IMR-90 (cell line): ENCODE measurements around the gene PDZD2. TPM values are rescaled to one million over a fixed set of nuclear protein-coding genes. Genes with fewer than 3 reads are reported as not detected.

Experiments
- ATAC-seq: fragments of 200-7000 bp; cut with Tn5 transposase; 2 replicates; pipeline ENCODE4 v1.9.1; 2020; ENCODE audit warnings: low read depth, mild to moderate bottlenecking, moderate library complexity
- BruUV-seq: library from RNA; stranded (reverse); fragments of 400-500 nt; replicated peaks from 2 replicates; lab custom pipeline; 2021; lab: Mats Ljungman, UMichigan
- CTCF ChIA-PET: fragments of 300-600 bp; formaldehyde crosslinking; extraction: SDS; loops from one replicate; lab custom pipeline; 2021; ENCODE audit warnings: antibody characterized with exemption; lab: Yijun Ruan, JAX
- POLR2A ChIA-PET: fragments of 300-600 bp; sonication (Branson Sonifier 250); formaldehyde crosslinking; loops from one replicate; lab custom pipeline; 2022; ENCODE audit warnings: antibody characterized with exemption; ENCODE audit not compliant: unreplicated experiment; lab: Charles Lee
- DNase-seq: peaks from one replicate; pipeline ENCODE4 v3.0.0; 2013
- H2AFZ ChIP-seq: replicated peaks from 2 replicates; pipeline ENCODE3; 2013; ENCODE audit warnings: low read length, mild to moderate bottlenecking; ENCODE audit not compliant: poor library complexity
- H2AK5ac ChIP-seq: 2 replicates; pipeline ENCODE4 v1.6.1; 2013; ENCODE audit warnings: low read depth, low read length, inconsistent platforms
- H2AK9ac ChIP-seq: replicated peaks from 2 replicates; pipeline ENCODE3; 2013; ENCODE audit warnings: mild to moderate bottlenecking, low read depth, low read length, moderate library complexity; ENCODE audit not compliant: poor library complexity
- H2BK120ac ChIP-seq: 2 replicates; pipeline ENCODE4 v1.6.1; 2013; ENCODE audit warnings: low read depth, low read length, inconsistent platforms
- H2BK15ac ChIP-seq: 3 replicates; pipeline ENCODE4 v1.6.1; 2013; ENCODE audit warnings: low read depth, low read length, inconsistent platforms
- H2BK20ac ChIP-seq: 2 replicates; pipeline ENCODE4 v1.6.1; 2013; ENCODE audit warnings: low read depth, mild to moderate bottlenecking, inconsistent platforms, low read length, moderate library complexity
- H2BK5ac ChIP-seq: 2 replicates; pipeline ENCODE4 v1.6.1; 2013; ENCODE audit warnings: mild to moderate bottlenecking, low read depth, low read length, inconsistent platforms; ENCODE audit not compliant: poor library complexity, severe bottlenecking
- H3K14ac ChIP-seq: replicated peaks from 2 replicates; pipeline ENCODE4 v1.6.1; 2013; ENCODE audit warnings: low read depth, low read length, inconsistent platforms
- H3K18ac ChIP-seq: 2 replicates; pipeline ENCODE4 v1.6.1; 2013; ENCODE audit warnings: low read depth, low read length, control low read depth
- H3K23ac ChIP-seq: 2 replicates; pipeline ENCODE4 v1.6.1; 2013; ENCODE audit warnings: low read depth, low read length, inconsistent platforms
- H3K27ac ChIP-seq: 2 replicates; pipeline ENCODE4 v1.5.1; 2013; ENCODE audit warnings: mild to moderate bottlenecking, control low read depth, low read length; ENCODE audit not compliant: insufficient read depth
- H3K27me3 ChIP-seq: 2 replicates; pipeline ENCODE4 v1.6.1; 2013; ENCODE audit warnings: low read length; ENCODE audit not compliant: control insufficient read depth, insufficient read depth
- H3K36me3 ChIP-seq: 2 replicates; pipeline ENCODE4 v1.6.1; 2013; ENCODE audit warnings: low read length, mixed read lengths; ENCODE audit not compliant: control insufficient read depth, insufficient read depth
- H3K4ac ChIP-seq: 2 replicates; pipeline ENCODE4 v1.6.1; 2013; ENCODE audit warnings: low read depth, low read length, inconsistent platforms
- H3K4me1 ChIP-seq: 2 replicates; pipeline ENCODE4 v1.6.1; 2013; ENCODE audit warnings: low read length, mixed read lengths; ENCODE audit not compliant: control insufficient read depth, insufficient read depth
- H3K4me2 ChIP-seq: 2 replicates; pipeline ENCODE4 v1.6.1; 2013; ENCODE audit warnings: low read depth, mild to moderate bottlenecking, control low read depth, low read length, moderate library complexity
- H3K4me3 ChIP-seq: 2 replicates; pipeline ENCODE4 v1.5.1; 2013; ENCODE audit warnings: low read depth, mild to moderate bottlenecking, control low read depth, low read length, moderate library complexity; ENCODE audit not compliant: insufficient read depth
- H3K56ac ChIP-seq: 2 replicates; pipeline ENCODE4 v1.6.1; 2013; ENCODE audit warnings: low read length, inconsistent platforms; ENCODE audit not compliant: insufficient read depth; ENCODE audit errors: extremely low read depth
- H3K79me1 ChIP-seq, 2 experiments: 2 replicates each; pipeline ENCODE4 v1.6.1; 2013; ENCODE audit warnings: low read length in 2 of 2, inconsistent platforms in 1 of 2, low read depth in 1 of 2
- H3K9ac ChIP-seq: 2 replicates; pipeline ENCODE4 v1.6.1; 2013; ENCODE audit warnings: low read depth, low read length, control low read depth
- H3K9me1 ChIP-seq: 2 replicates; pipeline ENCODE4 v1.6.1; 2013; ENCODE audit warnings: low read length, inconsistent platforms; ENCODE audit not compliant: insufficient read depth
- H3K9me3 ChIP-seq: 2 replicates; pipeline ENCODE4 v1.6.1; 2013; ENCODE audit warnings: low read length; ENCODE audit not compliant: control insufficient read depth, insufficient read depth
- H4K20me1 ChIP-seq: 2 replicates; pipeline ENCODE4 v1.6.1; 2013; ENCODE audit warnings: low read length, inconsistent platforms; ENCODE audit not compliant: insufficient read depth
- H4K5ac ChIP-seq: 2 replicates; pipeline ENCODE4 v1.6.1; 2013; ENCODE audit warnings: mild to moderate bottlenecking, low read depth, low read length, control low read depth
- H4K8ac ChIP-seq, 2 experiments: 2 replicates each; pipeline ENCODE4 v1.6.1; 2013; ENCODE audit warnings: low read depth in 2 of 2, low read length in 2 of 2, control low read depth in 1 of 2, inconsistent platforms in 1 of 2
- H4K91ac ChIP-seq: 2 replicates; pipeline ENCODE4 v1.6.1; 2013; ENCODE audit warnings: low read depth, low read length, inconsistent platforms; ENCODE audit not compliant: insufficient read depth
- BHLHE40 ChIP-seq: fragments of 150-350 bp; IDR thresholded peaks from 2 replicates; pipeline ENCODE4 v1.6.1; 2016; ENCODE audit warnings: mild to moderate bottlenecking, low read depth, low read length
- CEBPB ChIP-seq: IDR thresholded peaks from 2 replicates; pipeline ENCODE4 v1.6.1; 2012; ENCODE audit warnings: low read depth, low read length, improper control_type of control experiment
- CHD1 ChIP-seq: IDR thresholded peaks from 2 replicates; pipeline ENCODE4 v1.6.1; 2012; ENCODE audit warnings: low read depth, low read length, improper control_type of control experiment
- CTCF ChIP-seq: conservative IDR thresholded peaks from 2 replicates; pipeline ENCODE4 v1.5.1; 2012; ENCODE audit warnings: mild to moderate bottlenecking, low read depth, low read length, improper control_type of control experiment
- FOS ChIP-seq: fragments of 150-350 bp; IDR thresholded peaks from 2 replicates; pipeline ENCODE4 v1.6.1; 2016; ENCODE audit warnings: low read depth, low read length
- MAFK ChIP-seq: IDR thresholded peaks from 2 replicates; pipeline ENCODE4 v1.6.1; 2012; ENCODE audit warnings: low read depth, low read length, improper control_type of control experiment
- MAZ ChIP-seq: IDR thresholded peaks from 2 replicates; pipeline ENCODE4 v1.6.1; 2012; ENCODE audit warnings: low read depth, mild to moderate bottlenecking, low read length, improper control_type of control experiment, moderate library complexity, borderline replicate concordance
- MXI1 ChIP-seq: IDR thresholded peaks from 2 replicates; pipeline ENCODE4 v1.6.1; 2012; ENCODE audit warnings: low read depth, mild to moderate bottlenecking, low read length, moderate library complexity, borderline replicate concordance
- NFE2L2 ChIP-seq: fragments of 150-350 bp; IDR thresholded peaks from 2 replicates; pipeline ENCODE4 v1.6.1; 2016; ENCODE audit warnings: low read depth, mild to moderate bottlenecking, low read length
- POLR2A ChIP-seq: IDR thresholded peaks from 2 replicates; pipeline ENCODE4 v1.6.1; 2012; ENCODE audit warnings: mild to moderate bottlenecking, low read depth, low read length
- RAD21 ChIP-seq: IDR thresholded peaks from 2 replicates; pipeline ENCODE4 v1.6.1; 2012; ENCODE audit warnings: low read length, improper control_type of control experiment
- RCOR1 ChIP-seq: IDR thresholded peaks from 2 replicates; pipeline ENCODE4 v1.6.1; 2012; ENCODE audit warnings: mild to moderate bottlenecking, low read length, improper control_type of control experiment; ENCODE audit not compliant: insufficient replicate concordance
- RFX5 ChIP-seq: IDR thresholded peaks from 2 replicates; pipeline ENCODE4 v1.8.0; 2012; ENCODE audit warnings: low read depth, mild to moderate bottlenecking, low read length, moderate library complexity
- SMC3 ChIP-seq: fragments of 150-350 bp; IDR thresholded peaks from 2 replicates; pipeline ENCODE4 v1.6.1; 2016; ENCODE audit warnings: low read depth, mild to moderate bottlenecking, antibody characterized with exemption, low read length, moderate library complexity
- WGBS, 2 experiments: methylation state at CpG; one replicate each; pipeline versions ENCODE4 v1.1.5 to v1.1.7; 2013; ENCODE audit warnings: missing lambda C conversion rate in 2 of 2; ENCODE audit not compliant: insufficient read length in 1 of 2; ENCODE audit errors: extremely low coverage in 2 of 2; 5-methylcytosine and 5-hydroxymethylcytosine counted together
- dilution Hi-C: fragments of 300-500 bp; cut with HindIII; formaldehyde crosslinking; loops from one replicate; pipeline ENCODE4 v1.14.3; 2018; ENCODE audit warnings: low sequenced_read_pairs; ENCODE audit not compliant: unreplicated experiment
- in situ Hi-C: fragments of 300-500 bp; cut with MboI; formaldehyde crosslinking; loops from 3 replicates; pipeline ENCODE4 v1.14.3; 2019; ENCODE audit warnings: low sequenced_read_pairs, inconsistent platforms, mixed read lengths
- intact Hi-C: fragments of 100-400 bp; cut with micrococcal nuclease; formaldehyde crosslinking; loops from 2 replicates; pipeline ENCODE4 v1.10.0; 2022
- polyA plus RNA-seq, 3 experiments: library from polyadenylated mRNA; depleted of rRNA; stranded (reverse); fragments of >200 nt; gene quantifications; 2 replicates each; pipeline ENCODE4 v1.2.3, GENCODE V29; 2012; ENCODE audit warnings: low replicate concordance in 1 of 3
- total RNA-seq: library from RNA; depleted of rRNA; stranded (reverse); fragments of >200 nt; gene quantifications from 2 replicates; pipeline ENCODE4 v1.2.3, GENCODE V29; 2012
- TF ChIP-seq, protein P1 (sequence below): fragments of 150-350 bp; IDR thresholded peaks from 2 replicates; pipeline ENCODE4 v1.6.1; 2016; ENCODE audit warnings: low read depth, mild to moderate bottlenecking, low read length, moderate library complexity, borderline replicate concordance
- TF ChIP-seq, protein P2 (sequence below): fragments of 150-350 bp; IDR thresholded peaks from 2 replicates; pipeline ENCODE4 v1.6.1; 2017; ENCODE audit warnings: mild to moderate bottlenecking, antibody characterized with exemption, low read length, low read depth

Gene PDZD2
- total and polyA plus RNA-seq, 2 of the 4 experiments (the other 2 are of a cell fraction), result under 0.01 to 0.02 TPM

GRCh38 chr5:31770998-31771397 is 132.1 kb downstream of the PDZD2 start:
- CTCF ChIA-PET, result no interaction called here
- H4K20me1 ChIP-seq, result no peaks in the 10 kb centered on the region
- H3K27me3 ChIP-seq, result peaks cover 16% of the 10 kb centered on the region
- H4K91ac ChIP-seq, result no peak overlapping the region
- ATAC-seq (no peak), DNase-seq (no peak)
- no peak overlapping the region for H3K4me3 ChIP-seq
- intact Hi-C loops (no loop called here), in situ Hi-C loops (no loop called here), dilution Hi-C loops (no loop called here)
- no peak overlapping the region for H2BK120ac ChIP-seq
- no peak overlapping the region for H2AK9ac ChIP-seq
- no peak overlapping the region for H2BK20ac ChIP-seq
- H3K9me3 ChIP-seq, result no peaks in the 10 kb centered on the region
- H3K23ac ChIP-seq, result no peak overlapping the region
- H3K9me1 ChIP-seq, result no peaks in the 10 kb centered on the region
- H3K18ac ChIP-seq, result no peak overlapping the region
- H3K4me2 ChIP-seq, result no peak overlapping the region
- H2BK5ac ChIP-seq, result no peak overlapping the region
- H3K56ac ChIP-seq, result no peak overlapping the region
- H3K79me1 ChIP-seq, result no peaks in the 10 kb centered on the region
- BruUV-seq, result no TSS peak
- no peaks in the 10 kb centered on the region for H3K4me1 ChIP-seq
- H2BK15ac ChIP-seq, result no peak overlapping the region
- H3K14ac ChIP-seq, result no peak overlapping the region
- no peak overlapping the region for H2AK5ac ChIP-seq
- no peak overlapping the region for H4K8ac ChIP-seq
- TF ChIP-seq, protein P1, sequence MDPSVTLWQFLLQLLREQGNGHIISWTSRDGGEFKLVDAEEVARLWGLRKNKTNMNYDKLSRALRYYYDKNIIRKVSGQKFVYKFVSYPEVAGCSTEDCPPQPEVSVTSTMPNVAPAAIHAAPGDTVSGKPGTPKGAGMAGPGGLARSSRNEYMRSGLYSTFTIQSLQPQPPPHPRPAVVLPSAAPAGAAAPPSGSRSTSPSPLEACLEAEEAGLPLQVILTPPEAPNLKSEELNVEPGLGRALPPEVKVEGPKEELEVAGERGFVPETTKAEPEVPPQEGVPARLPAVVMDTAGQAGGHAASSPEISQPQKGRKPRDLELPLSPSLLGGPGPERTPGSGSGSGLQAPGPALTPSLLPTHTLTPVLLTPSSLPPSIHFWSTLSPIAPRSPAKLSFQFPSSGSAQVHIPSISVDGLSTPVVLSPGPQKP, result no peak
- TF ChIP-seq MAFK, result no peak
- TF ChIP-seq NFE2L2, result no peak
- TF ChIP-seq CTCF, result no peak
- TF ChIP-seq RCOR1, result no peak
- no peak for TF ChIP-seq MAZ
- TF ChIP-seq RFX5, result no peak
- TF ChIP-seq CHD1, result no peak
- TF ChIP-seq SMC3, result no peak
- no peak for TF ChIP-seq FOS
- no peak for TF ChIP-seq CEBPB
- no peak for TF ChIP-seq POLR2A
- no peak for TF ChIP-seq BHLHE40
- TF ChIP-seq MXI1, result no peak
- TF ChIP-seq, protein P2, sequence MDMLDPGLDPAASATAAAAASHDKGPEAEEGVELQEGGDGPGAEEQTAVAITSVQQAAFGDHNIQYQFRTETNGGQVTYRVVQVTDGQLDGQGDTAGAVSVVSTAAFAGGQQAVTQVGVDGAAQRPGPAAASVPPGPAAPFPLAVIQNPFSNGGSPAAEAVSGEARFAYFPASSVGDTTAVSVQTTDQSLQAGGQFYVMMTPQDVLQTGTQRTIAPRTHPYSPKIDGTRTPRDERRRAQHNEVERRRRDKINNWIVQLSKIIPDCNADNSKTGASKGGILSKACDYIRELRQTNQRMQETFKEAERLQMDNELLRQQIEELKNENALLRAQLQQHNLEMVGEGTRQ, result no peak
- TF ChIP-seq RAD21, result no peak
- POLR2A ChIA-PET, result no interaction called here
- no peak overlapping the region for H2AFZ ChIP-seq
- no peak overlapping the region for H4K5ac ChIP-seq
- no peak overlapping the region for H3K4ac ChIP-seq
- no peak overlapping the region for H3K27ac ChIP-seq
- 33% methylated on average over 1 of the region's 1 CpG; no CpG with 5 or more reads in 1 of the 2 experiments for WGBS, 2 experiments
- H3K9ac ChIP-seq, result no peak overlapping the region
- H3K36me3 ChIP-seq, result no peaks in the 10 kb centered on the region
